NCI-H2196 (cell line): Measurements from ENCODE around the gene TRIM25.
A peak's percentile ranks its signal among the peaks of the same experiment; 100 is the strongest.
"Not testable (repeated sequence)": the region's sequence is repeated elsewhere in the genome, so short reads cannot be mapped to it uniquely, and the experiment has no call there.

Experiments used
- DNase-seq: peaks from one replicate; lab custom pipeline; 2025; ENCODE audit not compliant: unreplicated experiment; lab: John Stamatoyannopoulos, UW

Gene TRIM25, protein sequence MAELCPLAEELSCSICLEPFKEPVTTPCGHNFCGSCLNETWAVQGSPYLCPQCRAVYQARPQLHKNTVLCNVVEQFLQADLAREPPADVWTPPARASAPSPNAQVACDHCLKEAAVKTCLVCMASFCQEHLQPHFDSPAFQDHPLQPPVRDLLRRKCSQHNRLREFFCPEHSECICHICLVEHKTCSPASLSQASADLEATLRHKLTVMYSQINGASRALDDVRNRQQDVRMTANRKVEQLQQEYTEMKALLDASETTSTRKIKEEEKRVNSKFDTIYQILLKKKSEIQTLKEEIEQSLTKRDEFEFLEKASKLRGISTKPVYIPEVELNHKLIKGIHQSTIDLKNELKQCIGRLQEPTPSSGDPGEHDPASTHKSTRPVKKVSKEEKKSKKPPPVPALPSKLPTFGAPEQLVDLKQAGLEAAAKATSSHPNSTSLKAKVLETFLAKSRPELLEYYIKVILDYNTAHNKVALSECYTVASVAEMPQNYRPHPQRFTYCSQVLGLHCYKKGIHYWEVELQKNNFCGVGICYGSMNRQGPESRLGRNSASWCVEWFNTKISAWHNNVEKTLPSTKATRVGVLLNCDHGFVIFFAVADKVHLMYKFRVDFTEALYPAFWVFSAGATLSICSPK

DNA sequence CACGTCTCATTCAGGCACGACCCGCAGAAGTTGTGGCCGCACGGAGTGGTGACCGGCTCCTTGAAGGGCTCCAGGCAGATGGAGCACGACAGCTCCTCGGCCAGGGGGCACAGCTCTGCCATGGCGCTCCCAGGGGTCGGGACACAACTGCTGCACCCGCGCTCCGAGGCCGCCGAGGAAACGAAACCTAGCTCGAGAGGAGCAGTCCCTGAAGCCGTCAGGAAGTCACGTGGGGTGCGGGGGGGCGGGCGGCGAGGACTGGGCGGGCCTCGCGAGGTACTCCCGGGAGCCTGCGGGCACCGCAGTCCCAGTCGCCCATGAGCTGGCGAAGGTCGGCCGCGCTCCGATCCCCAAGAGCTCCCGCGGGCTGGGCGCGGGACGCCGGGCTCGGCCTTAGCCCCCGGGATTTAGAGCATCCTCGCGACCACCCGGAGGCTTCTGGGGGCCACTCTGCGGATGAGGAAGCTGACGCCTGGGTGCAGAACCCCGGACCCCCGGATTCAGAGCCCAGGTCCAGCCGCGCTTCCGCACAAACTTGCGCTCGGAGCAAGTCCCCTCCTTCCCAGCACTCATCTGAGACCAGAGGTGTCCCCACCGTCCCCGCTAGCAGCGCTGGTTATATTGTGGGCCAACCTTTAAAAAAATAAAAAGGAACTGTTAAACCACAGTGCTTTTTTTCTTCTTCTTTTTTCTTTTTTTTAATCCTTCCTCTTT is at the start of gene TRIM25:
TSS of gene TRIM25 (minus strand) at position 183 of the 714 bp plus-strand sequence. CDS start at position 122, 61 bp downstream.
- peak; percentile 84 for DNase-seq

DNA sequence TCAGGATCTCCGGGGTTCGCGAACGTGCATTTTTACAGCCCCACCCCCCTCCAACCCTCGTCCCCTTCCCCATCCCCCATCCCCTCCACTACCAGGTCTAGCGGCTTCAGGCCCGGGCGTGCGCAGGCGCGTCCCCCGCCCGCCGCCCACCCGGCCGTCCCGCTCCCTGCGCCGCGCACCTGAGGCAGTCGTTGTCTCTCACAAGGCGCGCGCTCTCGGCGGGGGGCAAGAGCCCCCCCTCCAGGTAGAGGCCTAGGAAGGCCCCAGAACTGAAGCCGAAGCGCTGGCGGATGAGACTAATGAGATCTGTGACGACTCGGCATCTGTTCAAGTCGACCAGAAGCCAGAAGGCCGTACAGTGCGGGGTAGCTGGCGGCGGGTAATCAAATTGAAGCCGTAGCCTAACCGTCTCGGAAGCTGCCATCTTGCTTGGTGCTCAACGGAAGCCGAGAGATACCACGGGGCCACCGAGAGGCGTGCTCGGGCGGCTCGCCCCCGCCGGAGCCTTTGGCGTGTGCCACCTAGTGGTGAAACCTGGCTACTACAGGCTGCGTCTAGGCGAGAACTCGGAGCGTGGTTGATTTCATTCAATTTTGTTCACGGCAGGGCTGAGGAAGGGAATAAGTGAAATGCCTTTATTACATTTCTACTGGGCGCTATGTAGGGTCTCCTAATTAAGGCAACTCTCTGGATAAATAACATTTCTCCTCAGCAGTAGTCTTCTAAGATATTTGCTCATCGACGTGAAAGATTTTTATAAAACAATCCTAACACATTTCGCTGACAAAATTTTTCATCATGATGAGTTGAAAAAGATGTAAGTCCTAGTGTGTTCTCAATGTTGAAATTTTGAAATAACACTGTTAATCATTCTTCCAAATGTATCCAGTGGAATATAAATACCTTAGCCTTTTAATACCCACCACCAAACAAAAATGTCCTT is 47.0 kb upstream of the TRIM25 start, which contains the start of gene COIL:
TSS of gene COIL (minus strand) at position 455 of the 943 bp plus-strand sequence. CDS start at position 424, 31 bp downstream.
- DNase-seq: peak; percentile 96

DNA sequence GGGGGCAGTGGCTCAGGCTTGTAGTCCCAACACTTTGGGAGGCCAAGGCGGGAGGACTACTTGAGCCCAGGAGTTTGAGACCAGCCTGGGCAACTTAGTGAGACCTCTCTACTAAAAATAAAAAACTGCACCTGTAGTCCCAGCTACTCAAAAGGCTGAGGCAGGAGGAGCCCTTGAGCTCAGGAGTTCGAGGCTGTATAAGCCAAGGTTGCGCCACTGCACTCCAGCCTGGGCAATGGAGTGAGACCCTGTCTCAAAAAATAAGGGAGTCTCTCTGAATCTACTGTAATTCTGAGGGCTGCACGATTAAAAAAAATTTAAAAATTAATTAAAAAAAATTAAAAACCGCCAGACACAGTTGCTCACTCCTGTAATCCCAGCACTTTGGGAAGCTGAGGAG is 43.1 kb upstream of the TRIM25 start:
- DNase-seq: no peak

DNA sequence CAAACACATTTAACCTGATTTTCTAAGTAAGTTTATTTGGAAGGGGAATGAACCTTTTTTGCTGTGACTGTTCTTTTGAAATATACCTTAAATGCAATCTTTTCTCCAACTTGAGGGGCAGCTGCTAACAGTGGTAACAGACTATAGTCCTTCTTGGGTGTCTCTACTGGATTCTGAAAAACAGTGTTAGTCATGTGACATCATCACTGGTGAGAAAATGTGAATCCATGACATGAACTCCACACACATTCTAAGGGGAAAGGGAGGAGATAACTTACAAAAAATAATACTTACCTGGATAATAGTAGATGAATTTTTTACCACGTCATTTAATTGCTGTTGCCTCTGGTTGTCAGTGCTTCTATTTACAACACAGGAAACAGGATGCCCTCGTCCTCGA is 35.7 kb upstream of the TRIM25 start:
- no peak for DNase-seq

DNA sequence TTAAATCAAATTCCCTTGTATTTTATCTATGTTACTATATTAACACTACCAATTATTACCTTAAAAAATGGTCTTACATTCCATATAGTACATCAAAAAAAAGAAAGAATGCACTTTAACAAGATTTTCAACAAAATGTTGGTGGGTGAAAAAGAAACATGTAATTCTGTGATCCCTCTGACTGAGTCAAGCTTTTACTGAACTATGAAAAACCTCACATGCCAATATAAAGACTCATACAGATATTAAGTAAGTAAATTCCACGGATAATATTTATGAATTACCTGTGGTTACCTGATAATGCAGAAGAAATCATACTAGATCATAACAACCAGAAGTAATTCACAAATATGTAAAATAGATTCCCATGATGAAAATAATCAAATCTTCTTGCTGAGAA is 34.6 kb upstream of the TRIM25 start:
- no peak for DNase-seq

DNA sequence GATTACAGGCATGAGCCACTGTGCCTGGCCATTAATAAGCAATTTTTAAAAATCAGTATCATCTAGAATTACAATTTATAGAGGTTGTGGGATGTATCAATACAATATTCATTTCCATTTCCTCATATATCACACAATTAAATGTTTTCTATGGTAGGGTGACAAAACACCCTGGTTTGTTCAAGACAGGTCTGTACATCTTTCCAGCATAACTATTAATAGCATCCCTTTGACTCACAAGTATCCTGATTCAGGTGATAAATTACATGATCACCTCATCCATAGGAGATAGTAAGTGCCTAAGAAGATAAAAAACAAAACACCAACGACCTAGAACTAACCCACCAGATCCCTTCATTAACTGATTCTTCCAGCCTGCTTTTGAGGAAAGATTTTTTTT is 33.9 kb upstream of the TRIM25 start:
- DNase-seq: no peak

DNA sequence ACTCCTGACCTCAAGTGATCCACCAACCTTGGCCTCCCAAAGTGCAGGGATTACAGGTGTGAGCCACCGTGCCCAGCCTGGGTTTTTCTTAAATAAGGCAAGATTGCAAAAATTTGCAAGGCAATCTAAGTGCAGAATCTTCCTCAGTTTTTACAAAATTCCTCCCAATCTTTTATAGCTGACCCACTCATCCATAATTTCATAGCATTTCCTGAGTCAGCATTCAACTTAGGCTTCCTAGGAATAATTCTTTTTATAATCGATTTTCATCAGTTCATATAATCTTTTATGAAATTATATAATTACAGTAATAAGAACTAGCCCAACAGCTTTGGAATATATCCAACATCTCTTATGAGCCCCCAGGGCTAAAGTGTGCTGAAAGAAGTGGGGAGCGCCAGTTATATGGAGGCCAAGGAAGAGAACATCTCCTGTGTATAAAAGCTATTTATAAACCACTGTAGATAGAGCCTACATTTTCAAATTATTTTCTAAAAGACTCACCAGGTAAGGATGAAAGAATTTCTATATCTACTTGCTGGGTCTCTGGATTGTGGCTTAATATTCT is 32.2 kb upstream of the TRIM25 start:
- no peak for DNase-seq

DNA sequence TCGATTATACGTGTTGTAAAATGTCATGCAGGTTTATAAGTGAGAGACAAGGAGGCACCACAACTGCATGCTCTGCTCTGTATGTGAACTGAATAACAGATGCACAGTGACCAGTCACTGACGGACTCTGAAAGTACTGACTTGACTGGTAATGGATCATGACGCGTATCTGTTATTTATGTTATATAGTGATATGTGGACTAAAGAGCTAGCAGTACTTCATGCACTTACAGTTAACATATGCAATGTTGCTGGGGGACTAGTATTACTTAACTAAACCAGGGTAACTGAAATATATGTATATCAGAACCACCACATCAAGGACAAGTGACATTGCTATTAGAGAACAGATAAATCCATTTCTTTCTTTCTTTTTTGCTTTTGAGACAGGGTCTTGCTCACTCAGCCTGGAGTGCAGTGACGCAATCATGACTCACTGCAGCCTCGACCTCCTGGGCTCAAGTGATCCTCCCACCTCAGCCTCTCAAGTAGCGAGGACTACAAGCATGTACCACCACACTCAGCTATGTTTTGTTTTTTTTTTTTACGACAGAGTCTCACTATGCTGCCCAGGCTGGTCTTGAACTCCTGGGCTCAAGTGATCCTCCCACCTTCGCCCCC is 29.8 kb upstream of the TRIM25 start:
- no peak for DNase-seq

DNA sequence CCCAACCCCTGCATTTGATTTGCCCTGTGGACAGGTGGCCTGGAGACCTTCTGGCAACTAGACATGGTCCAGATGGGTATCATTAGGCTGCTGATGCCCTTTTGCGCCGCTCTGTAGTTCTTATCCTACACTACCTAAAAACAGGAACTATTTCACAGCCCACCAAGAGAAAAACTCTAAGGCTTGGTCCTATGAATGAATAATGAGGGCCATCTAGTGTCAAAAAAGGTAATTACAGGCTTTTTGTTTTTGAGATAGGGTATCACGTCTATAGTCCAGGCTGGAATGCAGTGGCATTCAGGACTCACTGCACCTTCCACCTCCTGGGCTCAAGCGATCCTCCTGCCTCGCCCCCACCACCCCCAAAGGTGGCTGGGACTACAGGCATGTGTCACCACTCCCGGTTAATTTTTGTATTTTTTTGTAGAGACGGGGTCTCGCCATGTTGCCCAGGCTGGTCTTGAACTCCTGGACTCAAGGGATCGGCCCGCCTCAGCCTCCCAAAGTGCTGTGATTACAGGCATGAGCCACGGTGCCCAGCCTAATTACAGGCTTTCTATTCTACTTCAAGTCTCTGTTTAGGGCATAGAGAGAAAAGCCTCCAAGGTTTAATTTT is 26.1 kb upstream of the TRIM25 start:
- peak; percentile 42 for DNase-seq

DNA sequence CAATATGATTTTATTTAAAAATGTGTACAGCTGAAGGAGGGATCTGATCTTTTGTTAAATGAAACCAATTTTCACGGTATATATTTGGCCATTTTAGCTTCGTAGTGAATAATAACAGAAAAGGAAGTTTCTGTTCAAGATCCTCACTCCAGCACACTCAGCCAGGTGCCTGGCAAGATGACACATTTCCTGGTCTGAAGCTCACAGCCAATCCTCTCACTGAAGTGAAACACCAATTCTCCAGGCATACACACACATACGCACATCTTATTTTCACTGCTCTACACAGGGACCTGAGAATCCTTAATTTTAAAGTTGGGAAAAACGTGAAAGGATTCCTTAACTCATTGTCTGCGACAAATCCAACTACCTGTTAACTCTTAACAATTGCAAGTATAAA is 24.4 kb upstream of the TRIM25 start:
- DNase-seq: not testable (repeated sequence)

DNA sequence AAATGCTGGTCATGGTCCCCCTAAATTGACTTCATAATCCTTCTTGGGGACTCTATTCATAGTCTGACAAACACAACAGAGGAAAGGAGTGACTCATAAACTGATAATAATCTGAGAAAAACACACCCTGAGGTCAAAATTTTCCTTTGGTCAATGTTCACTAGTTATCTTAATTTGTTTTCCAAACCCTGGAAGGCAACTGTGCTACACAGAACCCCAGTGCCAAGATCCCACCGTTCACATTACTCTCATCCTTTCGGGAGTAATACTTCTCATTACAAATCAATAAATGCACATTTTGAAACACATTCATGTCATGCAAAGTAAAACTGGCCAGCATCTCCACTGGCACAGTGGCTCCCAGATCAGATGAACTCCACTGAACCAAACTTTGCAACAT is 23.8 kb upstream of the TRIM25 start:
- DNase-seq: no peak

DNA sequence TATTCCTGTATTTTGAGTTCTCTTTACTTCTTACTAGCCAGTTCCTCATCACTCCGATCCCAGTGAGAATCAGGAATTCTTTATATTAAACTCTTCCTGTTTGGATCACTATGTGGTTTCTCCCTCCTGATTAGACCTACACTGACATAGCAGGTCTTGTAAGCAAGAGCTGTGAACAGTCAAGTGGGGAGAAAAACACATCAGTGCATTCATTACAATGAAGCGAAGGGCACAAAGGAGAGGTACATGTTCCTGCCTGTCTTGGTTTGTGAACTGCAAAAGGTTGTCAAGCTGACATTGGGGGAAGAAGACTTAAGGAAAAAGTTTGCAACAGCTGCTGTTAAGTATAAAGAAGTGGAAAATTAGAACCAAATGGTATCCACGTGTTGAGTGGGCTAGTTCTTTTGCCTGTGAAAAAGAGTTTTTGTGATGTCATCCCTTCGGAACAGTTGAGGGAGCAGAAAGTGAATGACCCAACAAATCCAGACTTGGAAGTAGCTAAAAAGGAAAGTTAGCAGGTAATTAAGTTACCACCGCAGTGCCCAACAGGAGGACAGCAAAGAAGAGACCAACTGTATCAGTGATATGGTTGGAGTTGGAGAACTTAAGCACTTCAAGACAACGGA is 23.0 kb upstream of the TRIM25 start:
- no peak for DNase-seq

DNA sequence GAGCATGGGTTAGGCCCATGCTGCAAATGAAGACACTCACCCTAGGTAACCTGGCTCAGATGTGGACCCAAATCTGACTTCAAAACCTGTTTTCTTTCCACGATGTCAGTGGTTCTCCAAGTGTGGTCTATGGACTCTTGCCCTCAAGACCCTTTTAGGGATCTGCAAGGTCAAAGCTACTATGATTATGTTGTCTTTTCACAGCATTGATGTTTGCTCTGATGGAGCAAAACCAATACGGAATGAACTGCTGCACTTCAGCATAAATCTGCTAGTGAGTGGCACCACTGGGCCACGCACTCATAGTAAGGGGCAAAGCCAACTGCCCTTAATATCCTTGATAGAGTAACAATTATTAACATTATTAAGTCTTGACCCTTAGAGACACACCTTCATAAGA is 21.6 kb upstream of the TRIM25 start:
- no peak for DNase-seq

DNA sequence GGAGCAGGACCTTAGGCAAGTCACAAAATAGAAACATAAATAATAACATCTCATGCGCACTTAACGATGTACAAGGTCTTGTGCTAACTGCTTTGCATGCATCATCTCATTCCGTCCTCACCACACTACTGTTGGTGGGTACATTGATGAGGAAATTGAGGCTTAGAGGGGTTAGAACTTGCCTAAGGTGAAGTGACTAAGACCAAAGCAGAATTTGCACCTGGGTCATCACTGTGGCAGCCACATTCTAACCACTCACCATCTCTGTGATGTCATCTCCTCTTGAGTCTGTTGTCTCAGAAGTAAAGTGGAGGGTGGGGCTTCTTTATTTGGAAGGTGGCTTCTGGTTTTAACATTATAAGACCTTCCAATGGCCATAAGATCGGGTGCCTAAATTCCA is 20.4 kb upstream of the TRIM25 start:
- DNase-seq: no peak

DNA sequence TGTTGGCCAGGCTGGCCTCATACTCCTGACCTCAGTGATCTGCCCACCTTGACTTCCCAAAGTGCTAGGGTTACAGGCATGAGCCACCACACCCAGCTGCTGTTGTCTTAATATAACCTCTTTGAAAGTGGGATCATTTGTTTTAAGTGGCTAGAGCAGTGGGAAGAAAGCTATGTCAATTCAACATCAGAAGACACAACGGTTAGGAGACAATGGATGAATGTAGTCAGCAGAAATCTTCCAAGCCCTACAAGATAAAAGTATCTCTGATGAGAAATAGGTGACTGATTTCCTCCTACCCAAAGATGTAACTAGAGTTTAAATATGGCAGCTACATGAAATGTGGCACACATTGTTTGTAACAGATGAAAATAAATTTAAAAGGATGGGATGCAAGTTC is 20.0 kb upstream of the TRIM25 start:
- no peak for DNase-seq

DNA sequence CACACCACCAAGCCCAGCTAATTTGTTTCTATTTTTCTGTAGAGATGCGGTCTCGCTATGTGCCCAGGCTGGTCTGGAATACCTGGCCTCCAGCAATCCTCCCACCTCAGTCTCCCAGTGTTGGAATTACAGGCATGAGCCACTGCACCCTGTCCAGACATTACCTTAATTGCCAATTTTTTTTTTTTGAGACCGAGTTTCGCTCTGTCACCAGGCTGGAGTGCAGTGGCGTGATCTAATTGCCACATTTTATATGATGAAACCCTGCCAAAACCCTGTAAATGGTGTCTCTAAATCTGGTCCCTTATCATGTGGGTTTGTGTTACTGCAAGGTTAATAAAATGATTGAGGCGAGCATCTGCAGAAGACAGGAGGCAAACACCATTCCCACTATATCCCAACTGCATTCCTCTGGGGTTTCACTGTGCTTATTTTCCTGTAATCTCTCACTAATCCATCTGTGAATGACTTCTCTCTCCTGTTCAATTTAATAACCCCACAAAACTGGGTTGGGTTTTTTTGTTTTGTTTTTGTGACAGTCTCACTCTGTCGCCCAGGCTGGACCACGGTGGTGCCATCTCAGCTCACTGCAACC is 19.4 kb upstream of the TRIM25 start:
- DNase-seq: no peak

DNA sequence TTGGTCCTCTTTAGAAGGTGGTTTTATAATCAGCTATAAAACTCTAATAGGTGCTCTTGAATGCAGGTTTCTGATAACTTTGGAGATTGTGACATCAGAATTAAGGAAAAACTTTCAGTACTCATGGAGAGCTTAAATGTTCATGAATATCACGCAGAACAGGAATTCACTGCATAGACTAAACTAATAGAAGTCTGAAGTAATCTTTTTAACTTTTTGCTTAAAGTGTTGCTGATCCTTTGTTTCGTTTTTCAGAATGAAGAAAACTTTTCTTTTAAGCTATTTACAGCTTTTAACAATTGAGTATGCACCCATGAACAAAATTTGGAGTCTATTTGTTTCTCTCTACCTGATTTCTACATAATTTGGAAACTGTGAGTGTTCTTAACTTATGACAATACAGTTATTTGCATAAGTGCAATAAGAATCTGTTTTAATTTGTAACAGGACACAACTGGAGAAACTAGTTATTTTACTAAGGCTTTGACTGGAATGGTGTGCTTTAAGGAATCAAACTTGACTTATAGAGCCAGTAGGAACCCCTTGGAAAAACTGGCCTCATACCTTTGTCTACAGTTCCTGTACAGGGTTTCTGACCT is 17.0 kb upstream of the TRIM25 start:
- no peak for DNase-seq

DNA sequence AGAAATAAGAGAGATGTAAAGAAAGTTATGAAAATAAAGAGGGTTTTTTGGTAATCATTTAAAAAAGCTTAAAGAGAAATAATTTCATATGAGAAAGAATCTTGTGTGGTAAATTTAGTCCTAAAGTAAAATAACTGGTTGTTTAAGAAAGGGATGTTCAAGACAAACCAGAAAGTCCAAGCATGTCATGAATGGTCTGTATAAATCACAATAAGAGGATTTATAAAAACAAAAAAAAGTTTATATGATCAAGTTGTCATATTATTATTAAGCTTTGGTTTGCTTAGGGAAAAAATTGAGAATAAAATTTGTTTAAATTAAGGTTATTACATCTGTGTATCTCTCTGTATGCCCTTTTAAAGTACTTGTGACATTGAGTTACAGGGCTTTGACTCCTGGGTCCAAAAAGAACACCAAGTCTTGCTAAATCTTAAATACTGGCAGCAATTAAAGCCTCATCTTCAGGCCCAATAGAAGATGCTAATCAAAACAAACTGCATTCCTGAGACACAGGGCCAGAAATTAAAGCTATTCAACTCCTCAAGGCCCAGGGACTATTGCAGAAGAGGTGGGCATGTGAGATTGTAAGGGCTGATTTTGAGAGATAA is 15.6 kb upstream of the TRIM25 start:
- no peak for DNase-seq
